Common myeloid progenitor, CD34-positive (primary cell): ENCODE results near the gene DHDH.
"Not testable (repeated sequence)": the region's sequence is repeated elsewhere in the genome, so short reads cannot be mapped to it uniquely, and the experiment has no call there.

Experiments
- CTCF ChIA-PET: fragments of 350-600 bp; sonication (Branson Sonifier 250); formaldehyde crosslinking; loops from one replicate; lab custom pipeline; 2021; ENCODE audit warnings: antibody characterized with exemption; lab: Charles Lee
- POLR2A ChIA-PET: fragments of 350-600 bp; sonication (Branson Sonifier 250); formaldehyde crosslinking; loops from one replicate; lab custom pipeline; 2021; ENCODE audit warnings: antibody characterized with exemption; lab: Charles Lee
- DNase-seq, 3 donors: peaks; one replicate each; pipeline versions ENCODE4 v3.0.0 to v3.0.0-alpha.2; 2013
- H3K27ac ChIP-seq, 2 experiments: 1 replicate in 1 of 2; 2 replicates in 1 of 2; pipeline ENCODE4 v1.7.0; 2013; ENCODE audit warnings: inconsistent platforms in 2 of 2, low read length in 2 of 2, mild to moderate bottlenecking in 2 of 2, low read depth in 1 of 2, moderate library complexity in 1 of 2; ENCODE audit not compliant: severe bottlenecking in 2 of 2, insufficient read depth in 1 of 2, poor library complexity in 1 of 2
- H3K27me3 ChIP-seq, 5 experiments: replicated peaks in 2 of 5; 1 replicate in 3 of 5; 2 replicates in 2 of 5; pipeline versions ENCODE4 v1.6.1 to v1.7.0; 2013; ENCODE audit warnings: low read length in 4 of 5, mild to moderate bottlenecking in 2 of 5, moderate library complexity in 2 of 5, inconsistent platforms in 1 of 5; ENCODE audit not compliant: insufficient read depth in 5 of 5, control insufficient read depth in 4 of 5
- H3K36me3 ChIP-seq, 4 experiments: 1 replicate in 2 of 4; 2 replicates in 2 of 4; pipeline versions ENCODE4 v1.6.1 to v1.7.0; 2013; ENCODE audit warnings: low read length in 3 of 4, control low read depth in 1 of 4, mild to moderate bottlenecking in 1 of 4; ENCODE audit not compliant: control insufficient read depth in 4 of 4, insufficient read depth in 4 of 4
- H3K4me1 ChIP-seq, 4 experiments: 1 replicate in 3 of 4; 2 replicates in 1 of 4; pipeline versions ENCODE4 v1.6.1 to v1.7.1; 2013; ENCODE audit warnings: low read length in 3 of 4, mild to moderate bottlenecking in 3 of 4, control low read depth in 1 of 4, inconsistent platforms in 1 of 4, moderate library complexity in 1 of 4; ENCODE audit not compliant: control insufficient read depth in 4 of 4, insufficient read depth in 4 of 4; ENCODE audit errors: control extremely low read depth in 1 of 4
- H3K4me3 ChIP-seq, 7 experiments: 1 replicate in 4 of 7; 2 replicates in 3 of 7; pipeline versions ENCODE4 v1.5.1 to v1.7.0; 2013; ENCODE audit warnings: mild to moderate bottlenecking in 7 of 7, low read length in 6 of 7, moderate library complexity in 6 of 7, inconsistent platforms in 2 of 7, low read depth in 2 of 7, control low read depth in 1 of 7; ENCODE audit not compliant: insufficient read depth in 4 of 7, control insufficient read depth in 1 of 7; ENCODE audit errors: extremely low read depth in 1 of 7
- H3K9me3 ChIP-seq, 5 experiments: 1 replicate in 4 of 5; 2 replicates in 1 of 5; pipeline versions ENCODE4 v1.6.1 to v1.7.1; 2013; ENCODE audit warnings: low read length in 4 of 5, mild to moderate bottlenecking in 2 of 5, inconsistent platforms in 1 of 5, low read depth in 1 of 5, moderate library complexity in 1 of 5; ENCODE audit not compliant: control insufficient read depth in 4 of 5, insufficient read depth in 2 of 5; ENCODE audit errors: control extremely low read depth in 1 of 5
- WGBS: methylation state at CpG from one replicate; pipeline ENCODE4 v1.1.5; 2013; ENCODE audit not compliant: insufficient coverage; 5-methylcytosine and 5-hydroxymethylcytosine counted together

DHDH gene

DNA sequence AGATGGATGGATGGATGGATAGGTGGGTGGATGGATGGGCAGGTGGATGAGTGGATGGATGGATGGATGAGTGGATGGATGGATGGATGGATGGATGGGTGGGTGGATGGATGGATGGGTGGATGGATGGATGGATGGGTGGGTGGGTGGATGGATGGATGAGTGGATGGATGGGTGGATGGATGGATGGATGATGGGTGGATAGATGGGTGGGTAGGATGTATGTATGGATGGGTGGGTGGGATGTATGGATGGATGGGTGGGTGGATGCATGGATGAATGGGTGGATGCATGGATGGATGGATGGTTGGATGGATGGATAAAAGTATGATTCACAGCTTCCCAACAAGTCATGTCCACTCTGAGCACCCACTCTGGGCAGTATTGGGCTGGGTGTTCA lies 29.7 kb upstream of the DHDH start:
- CTCF ChIA-PET, POLR2A ChIA-PET, DNase-seq, H3K4me3 ChIP-seq, H3K9me3 ChIP-seq, H3K27ac ChIP-seq, H3K27me3 ChIP-seq: not testable (repeated sequence)
- peaks cover 0 to 26% (median 17%) of the 10 kb centered on the region in 4 experiments for H3K4me1 ChIP-seq
- peaks cover 10 to 45% (median 32%) of the 10 kb centered on the region in 4 experiments for H3K36me3 ChIP-seq

DNA sequence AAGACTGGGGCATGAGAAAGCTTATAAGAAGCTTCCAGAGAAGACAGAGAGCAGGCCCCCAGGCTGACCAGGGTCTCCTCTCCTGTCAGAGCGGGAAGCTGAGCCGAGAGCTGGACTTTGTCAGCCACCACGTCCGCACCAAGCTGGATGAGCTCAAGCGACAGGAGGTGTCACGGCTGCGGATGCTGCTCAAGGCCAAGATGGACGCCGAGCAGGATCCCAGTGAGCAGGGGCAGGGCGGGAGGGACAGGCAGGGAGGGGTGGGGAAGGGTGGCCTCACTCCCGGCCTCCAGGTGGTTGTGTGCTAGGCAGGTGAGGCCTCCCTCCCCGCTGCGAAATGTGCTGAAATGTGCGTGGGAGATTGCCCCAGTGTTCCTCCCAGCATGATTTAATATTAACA lies 27.8 kb upstream of the DHDH start:
- no peak overlapping the region for H3K27ac ChIP-seq
- CTCF ChIA-PET = interaction anchor here (1.2 to 1.5 kb wide), 2 partner anchors 25 to 53 kb away, joined by 3 read pairs; no protein-coding TSS in a partner anchor
- H3K36me3 ChIP-seq = peaks cover 10 to 60% (median 38%) of the 10 kb centered on the region in 4 experiments
- WGBS = 99% methylated on average over 10 of the region's 14 CpGs
- H3K27me3 ChIP-seq = no peaks in the 10 kb centered on the region
- no peak overlapping the region for H3K4me3 ChIP-seq
- DNase-seq = no peak
- H3K4me1 ChIP-seq = peaks cover 0 to 13% (median 8%) of the 10 kb centered on the region in 4 experiments
- POLR2A ChIA-PET = no interaction called here
- no peaks in the 10 kb centered on the region for H3K9me3 ChIP-seq

DNA sequence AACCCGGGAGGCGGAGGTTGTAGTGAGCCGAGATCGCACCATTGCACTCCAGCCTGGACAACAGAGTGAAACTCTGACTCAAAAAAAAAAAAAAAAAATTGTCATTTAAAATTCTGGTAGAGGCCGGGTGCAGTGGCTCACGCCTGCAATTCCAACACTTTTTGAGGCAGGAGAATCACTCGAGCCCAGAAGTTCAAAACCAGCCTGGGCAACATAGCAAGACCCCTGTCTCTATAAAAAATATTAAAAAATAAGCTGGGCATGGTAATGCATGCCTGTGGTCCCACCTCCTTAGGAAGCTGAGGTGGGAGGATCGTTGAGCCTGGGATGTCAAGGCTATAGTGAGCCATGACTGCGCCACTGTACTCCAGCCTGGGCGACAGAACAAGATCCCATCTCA lies 27.2 kb upstream of the DHDH start:
- no peak for DNase-seq
- CTCF ChIA-PET = interaction anchor here (0.6 kb wide), 1 partner anchor 1141 kb away, joined by 3 read pairs; no protein-coding TSS in a partner anchor
- WGBS = 88% methylated on average over 5 of the region's 10 CpGs
- H3K9me3 ChIP-seq = no peaks in the 10 kb centered on the region
- H3K36me3 ChIP-seq = peaks cover 10 to 66% (median 44%) of the 10 kb centered on the region in 4 experiments
- H3K27ac ChIP-seq = no peak overlapping the region
- H3K27me3 ChIP-seq = no peaks in the 10 kb centered on the region
- H3K4me1 ChIP-seq = peaks cover 0 to 7% (median 3%) of the 10 kb centered on the region in 4 experiments
- H3K4me3 ChIP-seq = no peak overlapping the region
- POLR2A ChIA-PET = interaction anchor here (0.6 kb wide), 1 partner anchor 58 kb away, joined by 4 read pairs; no protein-coding TSS in a partner anchor

DNA sequence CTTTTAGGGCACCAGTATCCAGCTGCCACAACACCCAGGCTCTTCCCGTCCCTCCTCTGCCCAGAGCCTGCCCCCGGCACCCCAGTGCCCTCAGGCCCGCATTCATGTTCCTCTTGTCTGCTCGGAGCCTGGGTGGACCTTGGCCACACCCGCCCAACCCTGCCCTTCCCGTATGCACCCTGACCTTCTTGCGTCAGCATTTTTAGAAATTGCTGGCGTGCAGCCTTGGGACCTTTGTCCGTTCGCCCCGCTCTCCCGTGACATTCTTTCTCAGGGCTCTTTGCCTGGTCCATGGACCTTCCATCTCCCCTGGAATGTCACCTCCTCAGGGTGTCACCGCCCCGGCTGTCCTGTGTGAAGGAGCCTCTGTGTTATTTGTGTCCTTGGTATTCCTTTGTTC lies 25.8 kb upstream of the DHDH start:
- Histone ChIP-seq H3K4me1 (no peaks in the 10 kb centered on the region), H3K27ac (no peak overlapping the region), H3K36me3 (peaks cover 6 to 77% (median 49%) of the 10 kb centered on the region in 4 experiments), H3K9me3 (no peaks in the 10 kb centered on the region), H3K27me3 (no peaks in the 10 kb centered on the region), H3K4me3 (no peak overlapping the region)
- ChIA-PET POLR2A (no interaction called here), CTCF (no interaction called here)
- DNase-seq = no peak
- WGBS = 98% methylated on average over 14 of the region's 14 CpGs

GRCh38 chr19:48909424-48910077 lies 23.9 kb upstream of the DHDH start:
- H3K9me3 ChIP-seq, H3K27ac ChIP-seq, H3K27me3 ChIP-seq, H3K4me1 ChIP-seq, POLR2A ChIA-PET, CTCF ChIA-PET, H3K4me3 ChIP-seq, DNase-seq: not testable (repeated sequence)
- 97% methylated on average over 7 of the region's 11 CpGs for WGBS
- peaks cover 11 to 89% (median 59%) of the 10 kb centered on the region in 4 experiments for H3K36me3 ChIP-seq

- no peak for DNase-seq
- CTCF ChIA-PET = no interaction called here
- H3K36me3 ChIP-seq = peaks cover 11 to 83% (median 53%) of the 10 kb centered on the region in 4 experiments
- no peak overlapping the region for H3K4me3 ChIP-seq
- no peak overlapping the region for H3K27ac ChIP-seq
- no peaks in the 10 kb centered on the region for H3K4me1 ChIP-seq
- no peaks in the 10 kb centered on the region for H3K27me3 ChIP-seq
- POLR2A ChIA-PET = no interaction called here
- WGBS = 100% methylated on average over 1 of the region's 2 CpGs
- H3K9me3 ChIP-seq = no peaks in the 10 kb centered on the region
Observed at GRCh38 chr19:48910803-48911202, 22.7 kb upstream of the DHDH start.

GRCh38 chr19:48913114-48913889 lies 20.2 kb upstream of the DHDH start:
- 91% methylated on average over 2 of the region's 9 CpGs for WGBS
- DNase-seq = peak in 2 of 3 donors; percentile 35 to 48
- H3K36me3 ChIP-seq = peaks cover 6 to 80% (median 48%) of the 10 kb centered on the region in 4 experiments
- H3K4me3 ChIP-seq = no peak overlapping the region
- no peaks in the 10 kb centered on the region for H3K4me1 ChIP-seq
- POLR2A ChIA-PET = no interaction called here
- H3K27ac ChIP-seq = no peak overlapping the region
- no peaks in the 10 kb centered on the region for H3K27me3 ChIP-seq
- CTCF ChIA-PET = no interaction called here
- H3K9me3 ChIP-seq = no peaks in the 10 kb centered on the region
